HG03039 (cell line): ENCODE data around the gene ARGLU1.
A peak's percentile ranks its signal among the peaks of the same experiment; 100 is the strongest.
"Not testable (repeated sequence)": the region's sequence is repeated elsewhere in the genome, so short reads cannot be mapped to it uniquely, and the experiment has no call there.

Experiments
- ATAC-seq: cut with Tn5 transposase; IDR thresholded peaks from one replicate; pipeline ENCODE4 v1.9.1; 2021; ENCODE audit warnings: mild to moderate bottlenecking, moderate library complexity; ENCODE audit not compliant: unreplicated experiment

The ARGLU1 gene

GRCh38 chr13:106567474-106568298 is at the start of gene ARGLU1:
TSS of gene ARGLU1 (minus strand) at chr13:106568137. CDS start at chr13:106567919, 218 bp downstream.
- ATAC-seq: peak; percentile 65

GRCh38 chr13:106617561-106617960 is 49.6 kb upstream of the ARGLU1 start:
- ATAC-seq: no peak

GRCh38 chr13:106616729-106617128 is 48.8 kb upstream of the ARGLU1 start:
- ATAC-seq: no peak

- no peak for ATAC-seq
Observed at GRCh38 chr13:106614874-106615273, 46.9 kb upstream of the ARGLU1 start.

- no peak for ATAC-seq
Observed at GRCh38 chr13:106612688-106613087, 44.8 kb upstream of the ARGLU1 start.

- ATAC-seq: no peak
Observed at GRCh38 chr13:106610486-106610885, 42.5 kb upstream of the ARGLU1 start.

- ATAC-seq: no peak
Observed at GRCh38 chr13:106609116-106609515, 41.2 kb upstream of the ARGLU1 start.

GRCh38 chr13:106603546-106603945 is 35.6 kb upstream of the ARGLU1 start:
- ATAC-seq: no peak

GRCh38 chr13:106602178-106602577 is 34.2 kb upstream of the ARGLU1 start:
- no peak for ATAC-seq

GRCh38 chr13:106601489-106601888 is 33.6 kb upstream of the ARGLU1 start:
- no peak for ATAC-seq

GRCh38 chr13:106600798-106601135 is 32.8 kb upstream of the ARGLU1 start:
- ATAC-seq: not testable (repeated sequence)

GRCh38 chr13:106599875-106600797 is 32.2 kb upstream of the ARGLU1 start:
- ATAC-seq: no peak

- no peak for ATAC-seq
Observed at GRCh38 chr13:106597749-106598395, 29.9 kb upstream of the ARGLU1 start.

- no peak for ATAC-seq
Observed at GRCh38 chr13:106597186-106597585, 29.2 kb upstream of the ARGLU1 start.

- no peak for ATAC-seq
Observed at GRCh38 chr13:106596275-106596937, 28.5 kb upstream of the ARGLU1 start.

GRCh38 chr13:106595625-106596024 is 27.7 kb upstream of the ARGLU1 start:
- no peak for ATAC-seq

- no peak for ATAC-seq
Observed at GRCh38 chr13:106594980-106595379, 27.0 kb upstream of the ARGLU1 start.

- ATAC-seq: no peak
Observed at GRCh38 chr13:106593132-106593531, 25.2 kb upstream of the ARGLU1 start.

GRCh38 chr13:106591299-106591698 is 23.4 kb upstream of the ARGLU1 start:
- ATAC-seq: no peak

GRCh38 chr13:106589716-106590115 is 21.8 kb upstream of the ARGLU1 start:
- no peak for ATAC-seq

- ATAC-seq: no peak
Observed at GRCh38 chr13:106588367-106588766, 20.4 kb upstream of the ARGLU1 start.
